MM.1S (cell line): ENCODE results near the gene VMP1.
"Not testable (repeated sequence)": the region's sequence is repeated elsewhere in the genome, so short reads cannot be mapped to it uniquely, and the experiment has no call there.

Experiments
- DNase-seq: peaks from one replicate; pipeline ENCODE4 v3.0.0-alpha.2; 2015
- H2AFZ ChIP-seq: fragments of 300-600 bp; sonication (generic); 2 replicates; pipeline ENCODE4 v1.6.0; 2016; ENCODE audit warnings: antibody characterized with exemption, low read length
- H3F3A ChIP-seq: fragments of 300-600 bp; sonication (generic); 2 replicates; pipeline ENCODE4 v1.6.1; 2016; ENCODE audit warnings: mild to moderate bottlenecking, antibody characterized with exemption, low read length, moderate library complexity, mixed read lengths; ENCODE audit not compliant: insufficient read depth
- H3K27ac ChIP-seq: fragments of 300-600 bp; sonication (generic); 2 replicates; pipeline ENCODE4 v1.5.1; 2016; ENCODE audit warnings: mild to moderate bottlenecking, low read length
- H3K27me3 ChIP-seq: fragments of 300-600 bp; sonication (generic); replicated peaks from 2 replicates; pipeline ENCODE4 v1.6.0; 2016; ENCODE audit warnings: low read length; ENCODE audit not compliant: insufficient read depth
- H3K36me3 ChIP-seq: fragments of 300-600 bp; sonication (generic); replicated peaks from 2 replicates; pipeline ENCODE4 v1.6.1; 2016; ENCODE audit warnings: mild to moderate bottlenecking, low read length, mixed read lengths; ENCODE audit not compliant: insufficient read depth
- H3K4me1 ChIP-seq: fragments of 300-600 bp; sonication (generic); 2 replicates; pipeline ENCODE4 v1.6.1; 2016; ENCODE audit warnings: low read length, mixed read lengths
- H3K4me2 ChIP-seq: fragments of 300-600 bp; sonication (generic); 2 replicates; pipeline ENCODE4 v1.6.0; 2016; ENCODE audit warnings: low read depth, low read length
- H3K4me3 ChIP-seq: fragments of 300-600 bp; sonication (generic); 2 replicates; pipeline ENCODE4 v1.5.1; 2016; ENCODE audit warnings: low read length, mixed read lengths
- H3K79me2 ChIP-seq: fragments of 300-600 bp; sonication (generic); 2 replicates; pipeline ENCODE4 v1.6.1; 2016; ENCODE audit warnings: mixed run types, low read length, mixed read lengths
- H3K9ac ChIP-seq: fragments of 300-600 bp; sonication (generic); 2 replicates; pipeline ENCODE4 v1.6.1; 2016; ENCODE audit warnings: low read length, mixed read lengths
- H3K9me2 ChIP-seq: fragments of 300-600 bp; sonication (generic); replicated peaks from 2 replicates; pipeline ENCODE4 v1.6.1; 2016; ENCODE audit warnings: mild to moderate bottlenecking, low read length, mixed read lengths; ENCODE audit not compliant: insufficient read depth
- H3K9me3 ChIP-seq: fragments of 300-600 bp; sonication (generic); replicated peaks from 2 replicates; pipeline ENCODE4 v1.6.1; 2016; ENCODE audit warnings: mild to moderate bottlenecking, low read length, mixed read lengths; ENCODE audit not compliant: insufficient read depth
- H4K20me1 ChIP-seq: fragments of 300-600 bp; sonication (generic); 2 replicates; pipeline ENCODE4 v1.6.1; 2016; ENCODE audit warnings: mild to moderate bottlenecking, low read length, moderate library complexity, mixed read lengths; ENCODE audit not compliant: insufficient read depth
- EZH2 ChIP-seq: fragments of 300-600 bp; sonication (generic); optimal IDR thresholded peaks from 2 replicates; pipeline ENCODE3; 2017; ENCODE audit warnings: low read depth, mild to moderate bottlenecking, antibody characterized with exemption, low read length, mixed read lengths
- EZH2phosphoT487 ChIP-seq: fragments of 300-600 bp; sonication (generic); IDR thresholded peaks from 2 replicates; pipeline ENCODE4 v1.6.1; 2018; ENCODE audit warnings: antibody characterized with exemption, low read length
- TF ChIP-seq, protein P1 (sequence below): fragments of 300-600 bp; sonication (generic); IDR thresholded peaks from 2 replicates; pipeline ENCODE4 v1.5.1; 2016; ENCODE audit warnings: antibody characterized with exemption, low read length, mixed read lengths

The VMP1 gene

GRCh38 chr17:59848385-59848668 is 140.9 kb downstream of the VMP1 start:
- no peaks in the 10 kb centered on the region for H3K36me3 ChIP-seq
- H3K4me3 ChIP-seq: no peak overlapping the region
- no peaks in the 10 kb centered on the region for H3K27me3 ChIP-seq
- H3K9me3 ChIP-seq: no peaks in the 10 kb centered on the region
- no peak overlapping the region for H3K9ac ChIP-seq
- DNase-seq: no peak
- H3K27ac ChIP-seq: no peak overlapping the region
- no peaks in the 10 kb centered on the region for H4K20me1 ChIP-seq
- no peak overlapping the region for H3K4me2 ChIP-seq
- no peak overlapping the region for H2AFZ ChIP-seq
- H3F3A ChIP-seq: peaks cover 40% of the 10 kb centered on the region
- peaks cover 35% of the 10 kb centered on the region for H3K4me1 ChIP-seq
- TF ChIP-seq, protein P1, sequence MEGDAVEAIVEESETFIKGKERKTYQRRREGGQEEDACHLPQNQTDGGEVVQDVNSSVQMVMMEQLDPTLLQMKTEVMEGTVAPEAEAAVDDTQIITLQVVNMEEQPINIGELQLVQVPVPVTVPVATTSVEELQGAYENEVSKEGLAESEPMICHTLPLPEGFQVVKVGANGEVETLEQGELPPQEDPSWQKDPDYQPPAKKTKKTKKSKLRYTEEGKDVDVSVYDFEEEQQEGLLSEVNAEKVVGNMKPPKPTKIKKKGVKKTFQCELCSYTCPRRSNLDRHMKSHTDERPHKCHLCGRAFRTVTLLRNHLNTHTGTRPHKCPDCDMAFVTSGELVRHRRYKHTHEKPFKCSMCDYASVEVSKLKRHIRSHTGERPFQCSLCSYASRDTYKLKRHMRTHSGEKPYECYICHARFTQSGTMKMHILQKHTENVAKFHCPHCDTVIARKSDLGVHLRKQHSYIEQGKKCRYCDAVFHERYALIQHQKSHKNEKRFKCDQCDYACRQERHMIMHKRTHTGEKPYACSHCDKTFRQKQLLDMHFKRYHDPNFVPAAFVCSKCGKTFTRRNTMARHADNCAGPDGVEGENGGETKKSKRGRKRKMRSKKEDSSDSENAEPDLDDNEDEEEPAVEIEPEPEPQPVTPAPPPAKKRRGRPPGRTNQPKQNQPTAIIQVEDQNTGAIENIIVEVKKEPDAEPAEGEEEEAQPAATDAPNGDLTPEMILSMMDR: no peak
- TF ChIP-seq EZH2phosphoT487 (no peak), EZH2 (no peak)
- no peaks in the 10 kb centered on the region for H3K79me2 ChIP-seq
- H3K9me2 ChIP-seq: no peaks in the 10 kb centered on the region

DNA sequence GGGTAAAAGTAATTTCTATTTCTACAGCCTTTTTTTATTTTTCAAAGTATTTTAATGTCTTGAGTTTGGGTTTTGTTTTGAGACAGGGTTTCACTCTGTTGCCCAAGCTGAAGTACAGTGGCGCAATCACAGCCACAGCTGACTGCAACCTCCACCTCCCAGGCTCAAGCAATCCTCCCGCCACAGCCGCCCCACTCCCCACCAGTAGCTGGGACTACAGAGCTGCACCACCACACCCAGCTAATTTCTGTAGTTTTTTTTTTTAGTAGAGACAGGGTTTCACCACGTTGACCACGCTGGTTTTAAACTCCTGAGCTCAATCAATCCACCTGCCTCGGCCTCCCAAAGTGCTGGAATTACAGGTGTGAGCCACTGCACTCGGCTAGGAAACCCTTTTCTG is 141.3 kb downstream of the VMP1 start:
- Histone ChIP-seq H3K4me3 (no peak overlapping the region), H3F3A (peaks cover 40% of the 10 kb centered on the region), H3K4me2 (no peak overlapping the region), H3K27ac (no peak overlapping the region), H3K9me2 (no peaks in the 10 kb centered on the region), H3K36me3 (no peaks in the 10 kb centered on the region), H3K9ac (no peak overlapping the region), H3K79me2 (no peaks in the 10 kb centered on the region), H4K20me1 (no peaks in the 10 kb centered on the region), H3K9me3 (no peaks in the 10 kb centered on the region), H3K27me3 (no peaks in the 10 kb centered on the region), H2AFZ (no peak overlapping the region), H3K4me1 (peaks cover 35% of the 10 kb centered on the region)
- TF ChIP-seq EZH2: no peak
- TF ChIP-seq, protein P1: no peak
- no peak for TF ChIP-seq EZH2phosphoT487
- peak; percentile 49 for DNase-seq

GRCh38 chr17:59850311-59850710 is 142.9 kb downstream of the VMP1 start:
- H2AFZ ChIP-seq, H3K79me2 ChIP-seq, DNase-seq, H4K20me1 ChIP-seq, H3K9me3 ChIP-seq, H3K27me3 ChIP-seq, H3K9me2 ChIP-seq, H3K27ac ChIP-seq, H3K4me3 ChIP-seq, H3K4me2 ChIP-seq, H3K9ac ChIP-seq, H3K36me3 ChIP-seq: not testable (repeated sequence)
- Histone ChIP-seq H3K4me1 (peaks cover 25% of the 10 kb centered on the region), H3F3A (peaks cover 31% of the 10 kb centered on the region)

DNA sequence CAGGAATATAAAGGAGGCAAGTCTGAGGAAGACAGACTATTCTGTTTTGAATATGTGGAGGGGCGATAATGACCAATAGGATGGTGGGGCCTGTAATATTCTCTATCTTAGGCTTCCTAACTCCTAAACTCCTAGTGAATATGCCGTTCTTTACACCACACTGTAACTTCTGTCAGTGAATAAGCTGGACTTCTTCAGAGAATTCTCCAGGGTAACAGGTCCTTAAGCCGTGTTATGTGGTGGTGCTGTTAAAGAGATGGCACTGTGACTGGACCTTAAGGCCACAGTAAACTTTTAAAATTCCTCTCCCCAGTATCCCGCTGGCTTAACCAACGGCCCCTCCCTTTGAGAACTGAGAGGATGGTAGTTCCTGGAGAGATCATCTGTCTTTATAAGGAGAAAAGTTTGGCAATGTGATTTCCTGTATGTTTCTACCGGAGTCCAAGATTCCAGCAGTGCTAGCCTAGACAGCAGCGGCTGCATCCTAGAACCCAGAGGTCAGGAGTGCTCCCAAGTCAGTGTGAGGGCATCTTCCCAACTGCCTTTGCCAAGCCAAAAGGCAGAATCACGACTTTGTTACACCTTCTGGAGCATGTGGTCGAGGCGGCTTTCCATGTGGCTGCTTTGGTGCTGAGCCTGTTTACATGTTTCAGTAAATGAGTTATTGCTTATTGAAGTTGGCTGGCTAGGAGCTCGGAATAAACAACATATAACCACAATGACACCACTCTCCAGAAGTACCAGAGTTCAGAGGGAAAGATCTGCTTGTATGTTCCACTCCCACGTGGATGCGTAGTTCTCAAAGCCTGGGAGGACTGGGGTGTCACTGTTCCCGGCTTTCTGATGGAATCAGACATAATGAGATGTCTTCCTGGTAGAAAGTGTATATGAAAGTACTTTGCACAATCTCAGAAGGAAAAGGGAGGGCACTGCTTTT is 144.3 kb downstream of the VMP1 start:
- H3K27me3 ChIP-seq: no peaks in the 10 kb centered on the region
- H3K4me1 ChIP-seq: peaks cover 14% of the 10 kb centered on the region
- no peak overlapping the region for H3K4me2 ChIP-seq
- no peak overlapping the region for H3K4me3 ChIP-seq
- H4K20me1 ChIP-seq: no peaks in the 10 kb centered on the region
- H3F3A ChIP-seq: peaks cover 17% of the 10 kb centered on the region
- H2AFZ ChIP-seq: no peak overlapping the region
- H3K9me3 ChIP-seq: no peaks in the 10 kb centered on the region
- H3K36me3 ChIP-seq: no peaks in the 10 kb centered on the region
- H3K9ac ChIP-seq: no peak overlapping the region
- no peaks in the 10 kb centered on the region for H3K79me2 ChIP-seq
- TF ChIP-seq, protein P1: no peak
- TF ChIP-seq EZH2 (no peak), EZH2phosphoT487 (no peak)
- no peaks in the 10 kb centered on the region for H3K9me2 ChIP-seq
- no peak overlapping the region for H3K27ac ChIP-seq
- DNase-seq: no peak

- peak overlapping the region; percentile 47; the same call in 1 of the 2 replicates for H3K27ac ChIP-seq
- H3K79me2 ChIP-seq, H3K4me2 ChIP-seq: not testable (repeated sequence)
Measured at GRCh38 chr17:59852847-59853167, 145.4 kb downstream of the VMP1 start.

More at GRCh38 chr17:59852847-59853167, 145.4 kb downstream of the VMP1 start:
- H4K20me1 ChIP-seq, H3K9me2 ChIP-seq, H3K9me3 ChIP-seq, H3K4me1 ChIP-seq, H3F3A ChIP-seq, H3K36me3 ChIP-seq, H3K27me3 ChIP-seq, H3K4me3 ChIP-seq, H2AFZ ChIP-seq, DNase-seq, H3K9ac ChIP-seq: not testable (repeated sequence)
